HG03139 (cell line): ENCODE results near the gene MYOM1.

Experiments
- ATAC-seq: cut with Tn5 transposase; IDR thresholded peaks from one replicate; pipeline ENCODE4 v1.9.1; 2021; ENCODE audit not compliant: unreplicated experiment

The MYOM1 gene

DNA sequence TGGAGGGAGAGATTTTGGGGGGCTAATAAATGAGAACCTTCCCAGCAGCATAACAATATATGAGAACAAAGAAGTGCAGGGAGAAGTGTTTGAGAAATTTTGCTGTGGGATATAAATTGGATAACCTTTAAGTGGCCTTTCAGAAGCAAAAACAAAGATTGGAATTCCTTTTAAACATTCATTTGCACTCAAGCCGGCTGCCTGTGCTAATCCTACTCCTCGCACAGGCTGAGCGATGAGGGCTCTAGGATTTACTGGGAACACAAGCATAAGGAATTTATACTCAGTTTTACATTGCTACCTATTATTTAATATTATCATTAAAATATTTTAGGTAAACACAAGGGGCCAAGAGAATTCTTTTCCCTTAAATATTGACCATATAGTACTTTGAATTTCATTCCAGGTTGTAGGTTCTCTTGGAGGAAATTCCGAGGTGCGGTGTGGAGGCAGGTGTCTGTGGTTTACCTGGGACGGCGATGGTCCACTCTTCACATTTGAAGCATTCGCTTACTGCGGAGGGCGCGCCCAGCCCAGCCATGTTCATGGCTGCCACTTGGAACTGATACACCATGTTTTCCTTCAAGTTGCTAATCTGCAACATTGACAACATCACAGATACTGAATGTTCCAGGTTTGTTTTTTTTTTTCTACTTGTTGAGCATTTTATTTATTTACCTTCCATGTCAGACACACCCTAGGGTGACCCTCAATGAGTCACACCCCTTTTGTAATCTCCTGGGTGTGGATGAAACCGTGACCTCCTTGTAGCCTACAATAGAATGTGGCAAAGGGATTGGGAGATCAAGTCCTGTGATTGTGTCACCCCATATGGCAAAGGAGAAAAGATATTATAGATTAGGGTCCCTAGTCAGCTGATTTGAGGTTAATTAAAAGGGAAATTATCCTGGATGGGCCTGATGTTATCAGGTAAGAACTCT, 100.1 kb downstream of the MYOM1 start:
- ATAC-seq, result no peak

DNA sequence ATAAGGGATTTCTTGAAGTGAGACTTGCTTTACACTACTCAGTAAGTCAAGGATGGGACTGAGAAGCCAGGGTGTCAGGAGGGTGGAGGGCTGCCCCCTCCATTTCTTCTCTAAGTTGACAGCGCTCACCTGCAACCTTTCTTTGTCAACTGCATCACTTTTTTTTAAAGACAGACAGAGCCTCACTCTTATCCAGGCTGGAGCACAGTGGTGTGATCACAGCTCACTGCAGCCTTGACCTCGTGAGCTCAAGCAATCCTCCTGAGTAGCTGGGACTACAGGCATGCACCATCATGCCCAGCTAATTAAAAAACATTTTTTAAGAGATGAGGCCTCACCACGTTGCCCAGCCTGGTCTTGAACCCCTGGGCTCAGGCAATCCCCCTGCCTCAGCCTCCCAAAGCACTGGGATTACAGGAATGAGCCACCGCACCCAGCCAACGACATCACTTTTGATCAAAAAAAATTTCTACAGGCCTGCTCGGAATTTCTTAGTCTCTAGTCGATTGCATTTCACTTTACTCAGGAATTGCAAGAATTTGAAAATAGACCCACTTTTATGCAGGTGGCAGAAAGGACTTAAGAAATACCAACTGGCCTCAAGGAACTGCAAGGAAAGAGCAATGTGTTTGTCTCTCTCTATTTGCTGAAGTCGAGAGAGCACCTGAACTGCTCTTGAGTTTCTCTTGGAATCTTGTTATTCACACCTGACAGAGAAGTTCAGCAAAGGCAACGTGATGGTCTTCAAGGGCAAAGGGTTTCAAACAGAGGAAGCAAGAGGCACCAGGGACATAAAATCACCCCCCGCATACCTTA, 101.4 kb downstream of the MYOM1 start:
- ATAC-seq, result no peak

DNA sequence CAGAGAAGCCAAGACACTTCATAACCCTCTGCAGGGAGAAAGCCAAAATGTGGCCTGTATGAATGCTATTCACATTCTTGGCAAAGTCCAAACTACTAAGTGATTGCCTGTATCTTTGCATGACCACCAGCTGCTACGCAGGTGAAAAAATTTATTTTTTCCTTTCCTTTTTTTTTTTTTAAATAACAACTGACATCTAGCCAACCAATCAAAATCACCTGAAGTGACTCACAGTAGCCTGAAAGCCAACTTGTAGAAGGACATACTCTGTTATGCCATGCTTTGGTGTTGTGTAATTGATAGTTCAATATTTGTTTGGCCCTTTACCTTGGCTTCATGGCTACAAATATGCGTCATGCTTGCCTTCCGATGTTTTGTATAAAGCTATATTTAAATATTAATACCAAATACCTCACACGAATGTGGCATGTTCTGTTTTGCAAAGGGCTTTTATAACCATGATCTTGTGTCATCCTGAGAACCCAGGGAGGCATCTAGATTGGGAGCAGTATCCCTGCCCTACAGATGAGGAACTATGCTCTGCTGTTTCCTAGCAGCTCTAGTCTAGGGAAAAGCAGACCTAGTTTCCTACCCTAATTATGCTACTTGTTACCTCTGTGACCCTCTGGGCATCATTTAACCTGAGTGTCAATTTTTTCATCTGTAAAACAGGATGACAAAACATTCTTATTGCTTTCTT, 102.1 kb downstream of the MYOM1 start:
- ATAC-seq, result no peak

DNA sequence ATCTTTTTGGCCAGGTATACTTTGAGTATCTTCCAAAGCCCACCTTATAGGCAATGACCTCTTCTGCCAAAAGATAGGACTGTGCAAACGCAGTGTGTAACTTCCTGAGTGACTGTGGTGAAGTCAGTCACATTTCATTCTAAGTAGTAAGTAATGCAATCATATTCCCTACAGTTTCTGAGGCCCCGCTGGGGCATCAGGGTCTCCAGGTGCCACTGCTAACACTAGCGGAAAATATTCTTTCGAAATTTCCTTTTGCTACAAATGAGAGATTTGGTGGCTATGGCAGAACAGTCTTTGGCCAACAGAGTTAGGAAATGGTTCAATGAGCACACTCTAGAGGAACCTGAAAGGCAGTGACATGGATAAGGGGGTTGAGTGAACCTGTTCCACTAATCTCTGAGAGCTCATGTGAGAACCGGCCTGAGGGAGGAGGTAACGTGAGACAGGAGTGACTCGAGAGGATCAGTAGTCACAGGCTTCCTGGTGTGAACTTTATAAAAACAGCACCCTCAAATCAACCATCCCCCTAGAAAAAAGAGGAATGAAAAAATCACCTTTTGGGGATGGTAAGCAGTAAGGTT, 104.2 kb downstream of the MYOM1 start:
- no peak for ATAC-seq

DNA sequence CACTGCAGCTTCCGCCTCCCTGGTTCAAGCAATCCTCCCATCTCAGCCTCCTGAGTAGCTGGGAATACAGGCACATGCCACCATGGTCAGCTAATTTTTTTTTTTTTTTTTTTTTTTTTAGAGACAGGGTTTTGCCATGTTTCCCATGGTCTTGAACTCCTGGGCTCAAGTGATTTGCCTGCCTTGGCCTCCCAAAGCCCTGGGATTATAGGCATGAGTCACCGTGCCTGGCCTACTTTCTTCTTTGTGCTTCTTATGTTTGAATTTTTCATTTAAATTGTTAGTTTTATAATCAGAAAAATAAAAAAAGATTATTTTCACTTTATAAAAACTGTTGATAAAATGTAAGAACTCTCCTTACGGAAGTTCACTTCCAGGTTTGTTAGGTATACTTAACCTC, 105.3 kb downstream of the MYOM1 start:
- ATAC-seq, result no peak

DNA sequence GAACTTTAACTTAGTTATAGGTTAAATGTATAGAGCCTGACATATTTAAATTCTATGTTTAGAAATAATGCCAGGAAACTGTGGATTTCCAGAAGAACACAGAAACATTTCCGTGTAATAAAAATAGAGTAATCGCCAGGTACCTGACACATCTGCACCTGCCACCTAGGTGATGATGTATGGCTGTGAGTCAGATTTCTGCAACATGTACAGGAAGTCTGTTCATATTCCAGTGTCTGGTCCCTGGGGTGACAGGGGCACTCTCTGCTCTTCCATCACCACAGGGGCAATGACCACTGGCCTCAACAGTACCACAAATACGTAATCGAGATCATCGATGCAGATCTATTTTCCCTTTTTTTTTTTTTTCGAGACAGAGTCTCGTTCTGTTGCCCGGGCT, 105.7 kb downstream of the MYOM1 start:
- ATAC-seq, result no peak

DNA sequence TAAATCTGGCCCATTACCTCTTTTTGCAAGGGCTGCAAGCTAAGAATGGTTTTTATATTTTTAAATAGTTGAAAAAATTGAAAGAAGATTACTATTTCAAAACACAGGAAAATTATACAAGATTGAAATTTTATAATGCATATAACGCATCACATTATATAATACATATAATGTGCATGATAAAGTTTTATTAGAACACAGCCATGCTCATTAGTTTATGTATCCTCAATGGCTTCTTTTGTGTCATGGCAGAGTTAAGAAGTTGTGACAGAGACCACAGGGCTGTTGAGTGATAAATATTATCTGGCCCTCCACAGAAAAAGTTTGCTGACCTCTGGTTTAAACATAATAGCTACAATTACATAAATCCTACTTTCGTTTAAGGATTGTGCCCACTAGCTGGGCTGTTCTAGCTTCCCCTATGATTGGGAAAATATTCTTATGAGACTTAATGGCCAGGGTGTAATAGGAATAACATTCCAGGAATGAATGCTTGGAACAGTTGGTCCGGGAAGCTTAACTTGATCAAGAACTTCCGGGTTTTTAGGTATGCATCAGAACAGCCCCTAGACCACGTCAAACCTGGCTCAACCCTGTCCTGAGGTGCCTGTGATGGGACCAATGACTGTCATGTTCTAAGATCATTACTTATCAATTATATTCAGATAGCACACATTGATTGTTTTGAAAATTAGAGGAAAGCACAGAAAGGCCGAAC, 108.1 kb downstream of the MYOM1 start:
- no peak for ATAC-seq

DNA sequence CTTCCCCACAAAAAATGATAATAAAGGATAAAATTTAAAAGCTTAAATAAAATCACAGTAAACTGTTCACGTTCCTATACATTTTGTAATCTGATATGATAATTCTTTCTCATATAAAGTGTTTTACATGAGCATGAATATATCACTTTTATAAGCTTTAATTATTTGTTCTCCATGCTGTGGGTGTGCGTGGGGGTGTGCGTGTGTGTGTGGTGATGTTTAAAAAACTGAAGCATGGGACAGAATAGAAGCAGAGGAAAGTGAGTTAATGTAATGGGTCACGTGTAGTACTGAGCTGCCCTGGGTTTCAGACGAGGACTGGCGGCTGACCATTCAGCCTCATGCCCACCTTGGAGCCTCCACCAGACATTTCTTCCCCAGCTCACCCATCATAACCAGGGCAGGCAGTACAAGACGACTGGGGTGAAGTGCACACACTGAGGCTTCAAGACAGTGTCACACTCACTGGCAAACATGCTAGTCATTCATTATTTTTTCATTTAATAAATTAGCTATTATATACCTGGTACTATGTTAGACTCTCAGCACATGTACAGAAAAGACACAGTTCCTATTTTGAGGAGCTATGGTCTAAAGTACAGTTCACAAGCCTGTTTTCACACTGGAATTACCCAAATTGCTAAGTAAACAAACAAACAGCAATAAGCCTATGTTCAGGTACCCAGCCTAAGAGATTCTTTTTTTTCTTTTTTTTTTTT, 109.6 kb downstream of the MYOM1 start:
- ATAC-seq, result peak; percentile 52

DNA sequence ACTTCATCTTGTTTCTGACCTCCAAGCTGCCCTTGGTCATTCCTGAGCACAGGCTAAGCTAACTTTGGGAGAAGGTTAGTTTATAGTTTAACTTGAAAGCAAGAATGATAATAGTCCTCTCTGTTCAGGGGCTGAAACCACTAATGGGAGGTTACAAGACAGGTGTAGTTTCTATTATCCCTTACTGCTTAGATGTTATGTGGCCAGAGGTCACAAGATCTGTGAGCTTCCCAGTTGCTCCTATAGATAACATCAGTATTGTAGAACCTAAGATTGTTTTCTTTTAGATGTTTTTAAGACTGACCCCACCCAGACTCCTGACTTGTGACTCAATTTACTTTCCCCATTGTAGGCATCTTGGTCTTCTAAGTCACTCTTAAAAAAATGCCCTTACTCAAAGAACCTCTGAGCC, 112.0 kb downstream of the MYOM1 start:
- ATAC-seq, result no peak

DNA sequence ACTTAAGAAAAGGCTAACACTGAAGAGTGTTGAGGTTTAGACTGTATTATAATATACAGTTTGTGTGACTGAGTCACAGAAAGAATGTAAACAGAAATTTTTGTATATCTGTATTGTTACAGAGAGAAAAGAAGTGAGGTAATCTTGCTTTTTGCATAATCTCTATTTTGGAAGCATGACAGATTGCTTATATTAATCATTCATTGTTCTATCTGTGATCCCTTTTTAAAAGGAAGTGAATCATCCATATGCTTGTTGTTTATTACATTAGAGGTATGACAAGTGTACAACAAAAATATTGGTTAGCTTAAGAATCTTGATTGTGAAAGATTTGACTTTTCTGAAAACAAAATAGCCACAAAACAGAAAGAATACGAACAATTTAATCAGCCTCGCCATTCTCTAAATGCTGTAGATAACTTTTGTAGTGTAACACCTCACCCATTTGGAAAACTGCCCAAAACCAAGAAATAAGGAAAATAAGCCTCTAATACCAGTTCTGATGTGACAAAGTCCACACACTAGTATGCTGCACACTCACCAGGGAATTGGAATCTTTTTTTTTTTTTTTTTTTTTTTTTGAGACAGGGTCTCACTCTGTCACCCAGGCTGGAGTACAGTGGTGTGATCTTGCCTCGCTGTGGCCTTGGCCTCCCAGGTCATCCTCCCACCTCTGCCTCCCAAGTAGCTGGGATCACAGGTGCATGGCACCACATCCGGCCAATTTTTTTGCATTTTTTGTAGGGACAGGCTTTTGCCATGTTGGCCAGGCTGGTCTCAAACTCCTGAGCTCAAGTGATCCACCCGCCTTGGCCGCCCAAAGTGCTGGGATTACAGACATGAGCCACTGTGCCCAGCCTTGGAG, 115.3 kb downstream of the MYOM1 start:
- no peak for ATAC-seq

DNA sequence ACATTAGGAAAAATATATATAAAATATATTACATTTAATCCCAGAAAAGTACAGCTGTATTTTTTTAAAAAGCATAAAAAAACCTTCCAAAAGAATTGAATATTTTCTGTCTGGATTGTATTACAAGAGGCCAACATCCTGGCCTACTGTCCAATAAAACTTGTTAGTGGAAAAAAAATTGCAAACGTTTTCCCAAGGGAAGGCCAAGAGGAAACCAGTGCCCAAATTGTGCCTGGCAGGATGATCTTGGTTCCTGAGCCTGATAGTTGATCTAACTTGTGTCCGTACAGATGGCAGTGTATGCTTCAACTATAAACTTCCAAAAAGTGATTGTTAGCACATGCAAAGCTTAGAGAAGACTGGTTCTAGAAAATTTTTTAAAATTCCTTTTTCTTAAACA, 116.2 kb downstream of the MYOM1 start:
- ATAC-seq, result no peak

DNA sequence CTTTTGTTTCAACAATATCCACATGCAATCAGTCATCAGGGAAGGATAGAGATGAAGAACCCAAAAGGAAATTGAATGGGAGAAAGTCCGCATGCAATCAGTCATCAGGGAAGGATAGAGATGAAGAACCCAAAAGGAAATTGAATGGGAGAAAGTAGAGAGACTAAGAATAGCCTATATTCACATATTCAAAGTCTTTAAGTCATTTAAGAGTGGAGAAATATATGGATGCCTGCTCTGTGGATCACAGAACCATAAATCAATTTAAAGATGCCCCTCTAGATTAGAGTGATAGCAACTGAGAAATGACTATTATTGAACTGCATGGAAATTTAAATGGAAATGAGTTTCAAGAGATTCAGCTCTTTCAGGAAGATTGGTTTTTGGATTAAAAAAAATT, 116.8 kb downstream of the MYOM1 start:
- ATAC-seq, result no peak

DNA sequence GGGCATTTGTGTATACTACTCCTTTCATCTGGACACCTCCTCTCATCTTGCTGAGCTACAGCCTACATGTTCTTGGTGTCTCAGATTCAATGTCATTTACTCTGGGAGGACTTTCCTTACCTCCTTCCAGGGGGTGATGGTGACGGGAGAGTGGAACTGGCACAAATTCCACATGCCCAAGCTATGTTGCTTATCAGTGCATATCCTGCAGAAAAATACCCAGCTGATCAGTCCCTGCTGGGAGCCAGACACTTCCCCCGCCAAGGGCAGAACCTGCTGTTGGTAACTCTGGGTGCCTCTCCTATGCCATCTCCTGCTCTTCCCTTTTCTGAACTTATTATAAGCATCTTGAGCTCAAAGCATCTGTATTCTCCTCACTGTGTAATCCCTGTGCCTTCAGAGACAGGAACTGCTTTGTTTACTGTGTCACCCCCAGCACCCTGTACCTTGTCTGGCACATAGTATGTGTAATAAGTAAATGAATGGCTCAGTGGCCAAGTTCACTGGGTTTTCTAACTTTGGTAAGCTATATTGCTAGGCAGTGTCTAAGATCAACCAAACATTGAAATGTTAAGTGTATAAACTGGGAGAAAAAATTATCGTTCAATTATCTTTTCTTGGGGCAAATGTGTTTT, 119.2 kb downstream of the MYOM1 start:
- no peak for ATAC-seq

DNA sequence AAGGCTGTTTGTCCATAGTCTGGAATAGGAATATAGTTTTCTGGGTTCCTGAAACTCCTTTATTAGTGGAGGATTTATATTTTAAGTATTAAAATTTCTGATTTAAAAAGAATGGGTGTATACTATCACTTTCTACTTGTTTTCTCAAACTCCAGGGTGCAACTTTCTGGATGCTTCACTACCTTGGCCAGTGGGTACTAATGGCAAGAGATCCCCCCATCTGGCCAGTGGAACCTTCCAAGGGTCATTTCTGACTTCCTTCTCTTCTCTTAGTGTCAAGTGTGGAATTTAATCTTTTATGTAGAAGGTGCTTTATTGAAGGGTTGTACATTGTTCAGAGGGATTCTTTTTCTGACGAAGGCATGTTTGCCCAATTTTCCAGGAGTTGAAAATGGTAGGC, 120.4 kb downstream of the MYOM1 start:
- ATAC-seq, result no peak

DNA sequence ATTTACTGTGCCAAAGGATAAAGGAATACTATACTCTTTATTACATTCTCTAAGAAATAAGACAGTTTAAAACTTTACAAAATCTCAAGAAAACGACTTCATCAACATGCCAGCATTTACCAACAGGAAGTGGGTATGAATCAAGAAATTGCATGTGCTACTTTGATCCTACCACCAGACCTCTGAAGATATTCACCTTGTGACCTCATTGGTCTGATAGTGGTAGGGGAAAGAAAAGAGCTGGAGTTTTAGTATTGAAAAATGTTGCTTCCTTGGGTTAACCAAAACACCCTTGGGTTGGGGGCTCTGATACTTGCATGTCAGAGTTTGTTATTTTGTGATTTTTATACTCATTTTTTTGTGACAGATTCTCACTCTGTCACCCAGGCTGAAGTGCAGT, 122.7 kb downstream of the MYOM1 start:
- no peak for ATAC-seq

DNA sequence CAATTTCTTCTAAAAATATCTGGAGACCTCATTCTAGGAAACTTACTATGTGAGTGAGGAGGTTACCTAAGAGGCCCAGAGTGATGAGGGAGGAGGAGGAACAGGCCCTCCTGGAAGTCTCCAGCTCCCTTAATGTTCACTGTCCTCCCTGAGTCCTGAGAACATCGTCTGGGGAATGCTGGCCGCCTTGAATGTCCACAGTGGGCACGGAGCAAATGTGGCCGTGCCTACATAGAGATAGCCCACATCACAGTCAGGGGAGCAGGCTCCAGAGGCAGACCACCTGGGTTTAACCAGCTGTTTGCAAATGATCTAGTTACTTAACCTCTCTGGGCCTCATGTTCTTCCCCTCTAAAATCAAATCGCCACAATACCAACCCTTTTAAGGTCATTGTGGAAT, 123.8 kb downstream of the MYOM1 start:
- ATAC-seq, result no peak

DNA sequence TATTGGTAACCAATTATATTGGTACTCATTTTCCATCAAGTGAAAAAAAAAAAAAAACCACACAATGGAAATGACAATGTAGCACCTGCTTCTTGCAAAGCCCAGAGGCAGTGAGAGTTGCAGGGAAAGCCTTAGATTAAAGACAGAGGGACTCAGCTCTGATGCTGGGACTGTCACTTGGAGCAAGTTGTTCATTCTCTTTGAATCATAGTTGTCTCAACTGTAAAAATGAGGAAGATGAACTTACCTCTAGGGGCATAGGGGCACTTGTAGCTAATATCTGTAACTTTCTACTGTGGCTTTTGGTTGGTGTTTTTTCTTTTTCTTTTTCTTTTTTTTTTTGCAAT, 125.5 kb downstream of the MYOM1 start:
- no peak for ATAC-seq

DNA sequence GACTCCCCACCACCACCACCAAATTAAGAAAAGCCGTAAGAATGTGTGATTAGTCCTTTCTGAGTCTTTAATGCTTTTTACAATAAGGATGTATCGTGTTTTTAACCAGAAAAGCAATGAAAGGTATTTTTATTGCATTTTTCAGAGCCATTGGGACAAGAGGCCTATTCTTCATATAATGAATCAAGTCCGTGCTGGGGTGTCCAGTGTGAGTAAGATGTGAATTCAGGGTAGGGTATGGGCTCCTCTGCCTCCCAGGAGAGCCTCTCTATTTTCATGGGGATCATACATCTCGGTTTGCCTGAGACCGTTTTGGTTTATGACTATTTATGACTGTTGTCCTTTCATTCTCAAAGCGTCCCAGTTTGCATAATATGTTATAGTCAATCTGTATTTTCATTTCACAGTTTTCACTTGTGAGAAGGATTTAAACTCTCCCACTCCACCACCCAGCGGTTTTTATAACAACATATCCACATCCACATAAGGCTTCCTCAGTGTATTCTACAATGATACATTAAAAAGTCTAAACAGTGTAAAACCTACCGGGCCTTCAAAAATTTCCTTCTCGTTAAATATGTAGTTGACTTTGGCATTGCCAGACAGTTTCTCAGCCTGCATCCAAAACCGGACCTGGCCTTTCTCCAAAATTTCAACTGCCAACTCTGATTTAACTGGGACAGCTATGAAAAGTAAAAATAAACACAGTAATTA, 126.0 kb downstream of the MYOM1 start:
- no peak for ATAC-seq
